Effector memory CD4-positive, alpha-beta T cell (primary cell): ENCODE results near the gene NET1.
"Not testable (repeated sequence)": the region's sequence is repeated elsewhere in the genome, so short reads cannot be mapped to it uniquely, and the experiment has no call there.

Experiments
- DNase-seq, 3 donors: peaks; one replicate each; pipeline ENCODE4 v3.0.0-alpha.2; 2020
- H3K27ac ChIP-seq: 2 replicates; pipeline ENCODE4 v1.7.0; 2013; ENCODE audit warnings: mild to moderate bottlenecking, low read length, moderate library complexity; ENCODE audit not compliant: insufficient read depth, poor library complexity, severe bottlenecking
- H3K27me3 ChIP-seq: replicated peaks from 2 replicates; pipeline ENCODE4 v1.7.0; 2013; ENCODE audit warnings: mild to moderate bottlenecking, low read length; ENCODE audit not compliant: insufficient read depth, control insufficient read depth, poor library complexity, severe bottlenecking
- H3K36me3 ChIP-seq: 2 replicates; pipeline ENCODE4 v1.7.0; 2013; ENCODE audit warnings: mild to moderate bottlenecking, low read length, moderate library complexity; ENCODE audit not compliant: control insufficient read depth, insufficient read depth
- H3K4me1 ChIP-seq: 2 replicates; pipeline ENCODE4 v1.7.0; 2013; ENCODE audit warnings: low read length, mild to moderate bottlenecking; ENCODE audit not compliant: control insufficient read depth, insufficient read depth, poor library complexity, severe bottlenecking
- H3K4me3 ChIP-seq: 2 replicates; pipeline ENCODE4 v1.7.0; 2013; ENCODE audit warnings: low read length, low read depth, mild to moderate bottlenecking; ENCODE audit not compliant: insufficient read depth, poor library complexity, severe bottlenecking
- H3K9me3 ChIP-seq: 2 replicates; pipeline ENCODE4 v1.7.0; 2013; ENCODE audit warnings: mild to moderate bottlenecking, low read length, moderate library complexity; ENCODE audit not compliant: control insufficient read depth

Gene NET1

GRCh38 chr10:5470062-5470751 is 57.9 kb downstream of the NET1 start:
- H3K27me3 ChIP-seq, result no peaks in the 10 kb centered on the region
- H3K9me3 ChIP-seq, result no peaks in the 10 kb centered on the region
- no peak for DNase-seq
- no peaks in the 10 kb centered on the region for H3K4me1 ChIP-seq
- no peak overlapping the region for H3K27ac ChIP-seq
- no peaks in the 10 kb centered on the region for H3K36me3 ChIP-seq
- H3K4me3 ChIP-seq, result no peak overlapping the region

DNA sequence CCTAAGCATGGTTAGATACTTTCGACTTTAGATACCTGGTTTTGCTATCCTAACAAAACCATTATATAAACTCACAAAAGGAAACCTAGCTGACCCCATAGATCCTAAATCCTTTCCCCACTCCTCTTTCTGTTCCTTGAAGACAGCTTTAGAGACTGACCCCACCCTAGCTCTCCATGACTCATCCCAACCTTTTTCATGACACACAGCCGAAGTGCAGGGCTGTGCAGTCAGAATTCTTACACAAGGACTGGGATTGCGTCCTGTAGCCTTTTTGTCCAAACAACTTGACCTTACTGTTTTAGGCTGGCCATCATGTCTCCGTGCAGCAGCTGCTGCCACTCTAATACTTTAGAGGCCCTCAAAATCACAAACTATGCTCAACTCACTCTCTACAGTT is 62.3 kb downstream of the NET1 start:
- H3K4me1 ChIP-seq, H3K9me3 ChIP-seq, H3K27me3 ChIP-seq, H3K36me3 ChIP-seq, H3K4me3 ChIP-seq, H3K27ac ChIP-seq, DNase-seq: not testable (repeated sequence)

DNA sequence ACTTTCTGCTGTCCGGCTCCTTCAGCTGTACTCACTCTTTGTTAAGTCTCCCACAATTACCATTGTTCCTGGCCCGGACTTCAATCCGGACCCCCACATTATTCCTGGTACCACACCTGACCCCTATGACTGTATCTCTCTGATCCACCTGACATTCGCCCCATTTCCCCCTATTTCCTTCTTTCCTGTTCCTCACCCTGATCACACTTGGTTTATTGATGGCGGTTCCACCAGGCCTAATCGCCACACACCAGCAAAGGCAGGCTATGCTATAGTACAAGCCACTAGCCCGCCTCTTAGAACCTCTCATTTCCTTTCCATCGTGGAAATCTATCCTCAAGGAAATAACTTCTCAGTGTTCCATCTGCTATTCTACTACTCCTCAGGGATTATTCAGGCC is 62.7 kb downstream of the NET1 start:
- H3K9me3 ChIP-seq, H3K4me3 ChIP-seq, H3K27ac ChIP-seq, H3K36me3 ChIP-seq, H3K4me1 ChIP-seq, DNase-seq, H3K27me3 ChIP-seq: not testable (repeated sequence)

DNA sequence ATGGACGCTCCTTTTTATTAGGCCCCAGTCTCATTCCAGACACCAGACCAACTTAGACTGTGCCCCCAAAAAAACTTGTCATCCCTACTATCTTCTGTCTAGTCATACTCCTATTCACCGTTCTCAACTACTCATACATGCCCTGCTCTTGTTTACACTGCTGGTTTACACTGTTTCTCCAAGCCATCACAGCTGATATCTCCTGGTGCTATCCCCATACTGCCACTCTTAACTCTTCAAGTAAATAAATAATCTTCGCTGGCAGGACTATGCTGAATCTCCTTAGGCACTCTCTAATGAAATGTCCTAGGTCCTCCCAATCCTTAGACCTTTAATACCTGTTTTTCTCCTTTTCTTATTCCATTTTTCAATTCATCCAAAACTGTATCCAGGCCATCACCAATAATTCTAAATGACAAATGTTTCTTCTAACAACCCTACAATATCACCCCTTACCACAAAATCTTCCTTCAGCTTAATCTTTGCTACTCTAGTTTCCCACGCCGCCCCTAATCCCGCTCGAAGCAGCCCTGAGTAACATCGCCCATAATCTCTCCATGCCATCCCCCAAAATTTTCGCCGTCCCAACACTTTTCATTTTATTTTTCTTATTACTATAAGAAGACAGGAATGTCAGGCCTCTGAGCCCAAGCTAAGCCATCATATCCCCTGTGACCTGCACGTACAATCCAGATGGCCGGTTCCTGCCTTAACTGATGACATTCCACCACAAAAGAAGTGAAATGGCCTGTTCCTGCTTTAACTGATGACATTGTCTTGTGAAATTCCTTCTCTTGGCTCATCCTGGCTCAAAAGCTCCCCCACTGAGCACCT is 63.8 kb downstream of the NET1 start:
- H3K27ac ChIP-seq, H3K4me3 ChIP-seq, H3K9me3 ChIP-seq, DNase-seq, H3K27me3 ChIP-seq, H3K4me1 ChIP-seq, H3K36me3 ChIP-seq: not testable (repeated sequence)

- Histone ChIP-seq H3K27ac (no peak overlapping the region), H3K4me1 (no peaks in the 10 kb centered on the region), H3K27me3 (no peaks in the 10 kb centered on the region), H3K4me3 (no peak overlapping the region), H3K36me3 (no peaks in the 10 kb centered on the region), H3K9me3 (no peaks in the 10 kb centered on the region)
- DNase-seq, result no peak
Measured at GRCh38 chr10:5476918-5477525, 64.7 kb downstream of the NET1 start.

DNA sequence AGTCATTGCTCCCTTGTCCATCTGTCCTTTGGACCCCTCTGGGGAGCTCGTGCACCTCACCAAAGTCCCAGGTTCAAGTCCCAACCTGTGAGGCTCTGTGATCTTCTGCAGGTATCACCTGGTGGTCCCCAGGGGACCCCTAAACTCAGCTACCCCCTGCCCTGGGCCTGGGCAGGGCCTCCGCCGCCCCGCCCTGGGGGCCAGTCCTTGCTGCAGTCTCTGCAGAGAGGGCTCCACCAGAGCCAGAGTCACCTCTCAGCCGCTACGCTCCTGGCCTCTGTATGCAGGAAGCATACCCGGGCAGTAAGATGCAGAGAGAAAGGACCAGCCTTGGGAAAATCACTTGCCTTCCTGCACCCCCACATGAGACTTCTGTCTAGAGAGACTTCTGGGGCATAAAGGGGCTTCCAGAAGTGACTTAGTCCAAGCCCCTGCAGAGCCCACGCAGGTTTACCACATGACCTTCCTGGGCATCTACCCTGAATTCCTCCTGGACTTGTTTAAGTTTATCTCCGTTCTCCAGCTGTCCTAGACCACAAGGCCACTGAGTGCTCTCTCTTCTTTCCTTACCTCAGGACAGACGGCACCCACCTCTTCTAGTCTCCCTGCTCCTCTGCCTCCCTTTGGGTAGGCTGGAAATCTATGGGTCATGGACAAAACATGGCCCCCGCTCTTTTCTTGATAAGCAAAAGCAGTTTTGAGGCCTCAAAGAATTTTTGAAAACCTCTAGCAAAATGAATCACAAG is 65.8 kb downstream of the NET1 start:
- no peak for DNase-seq
- Histone ChIP-seq H3K27ac (no peak overlapping the region), H3K9me3 (no peaks in the 10 kb centered on the region), H3K4me3 (no peak overlapping the region), H3K4me1 (no peaks in the 10 kb centered on the region), H3K27me3 (no peaks in the 10 kb centered on the region), H3K36me3 (no peaks in the 10 kb centered on the region)

DNA sequence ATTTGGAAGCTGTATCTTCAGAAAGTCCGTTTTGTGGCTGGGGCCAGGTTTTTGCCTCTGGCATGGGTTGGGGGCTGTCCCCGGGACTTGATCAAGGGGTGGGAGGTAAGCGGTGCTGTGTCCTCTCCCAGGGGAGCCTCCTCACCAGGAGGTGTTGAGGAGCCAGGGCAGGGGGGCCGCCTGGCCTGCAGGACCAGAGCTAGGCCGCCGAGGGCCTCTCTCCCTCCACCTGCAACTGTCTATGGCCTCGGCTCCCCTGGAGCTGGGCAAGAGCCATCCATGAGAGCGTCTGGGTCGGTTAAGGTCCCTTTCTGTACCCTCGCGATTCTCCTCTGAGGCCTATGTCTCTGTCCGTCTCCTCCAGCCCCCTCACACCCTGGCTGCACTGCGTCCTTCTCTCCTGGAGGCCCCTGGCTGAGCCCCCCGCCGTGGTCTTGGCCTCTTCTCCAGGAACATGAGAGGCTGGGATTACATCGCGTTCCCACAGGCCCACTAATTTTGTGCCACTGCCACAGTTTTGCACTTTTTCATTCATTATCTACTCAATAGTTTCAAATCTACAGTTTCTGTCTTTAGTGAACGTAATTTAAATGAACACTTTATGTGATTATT is 66.4 kb downstream of the NET1 start:
- Histone ChIP-seq H3K9me3 (no peaks in the 10 kb centered on the region), H3K4me1 (no peaks in the 10 kb centered on the region), H3K27ac (no peak overlapping the region), H3K36me3 (no peaks in the 10 kb centered on the region), H3K27me3 (no peaks in the 10 kb centered on the region), H3K4me3 (no peak overlapping the region)
- no peak for DNase-seq

GRCh38 chr10:5479481-5480161 is 67.3 kb downstream of the NET1 start:
- Histone ChIP-seq H3K36me3 (no peaks in the 10 kb centered on the region), H3K27ac (no peak overlapping the region), H3K4me1 (no peaks in the 10 kb centered on the region), H3K9me3 (no peaks in the 10 kb centered on the region), H3K4me3 (no peak overlapping the region), H3K27me3 (no peaks in the 10 kb centered on the region)
- DNase-seq, result no peak

GRCh38 chr10:5480162-5480941 is 68.0 kb downstream of the NET1 start:
- H3K36me3 ChIP-seq, result no peaks in the 10 kb centered on the region
- no peak overlapping the region for H3K27ac ChIP-seq
- no peak for DNase-seq
- no peaks in the 10 kb centered on the region for H3K4me1 ChIP-seq
- H3K27me3 ChIP-seq, result no peaks in the 10 kb centered on the region
- H3K4me3 ChIP-seq, result no peak overlapping the region
- H3K9me3 ChIP-seq, result no peaks in the 10 kb centered on the region
